Ramos (cell line): ENCODE results near the gene CLEC16A.

ENCODE experiments used
- in situ Hi-C: fragments of 300-500 bp; cut with MboI; formaldehyde crosslinking; loops from one replicate; pipeline ENCODE4 v1.14.3; 2022; ENCODE audit warnings: low sequenced_read_pairs; ENCODE audit not compliant: unreplicated experiment

The CLEC16A gene

DNA sequence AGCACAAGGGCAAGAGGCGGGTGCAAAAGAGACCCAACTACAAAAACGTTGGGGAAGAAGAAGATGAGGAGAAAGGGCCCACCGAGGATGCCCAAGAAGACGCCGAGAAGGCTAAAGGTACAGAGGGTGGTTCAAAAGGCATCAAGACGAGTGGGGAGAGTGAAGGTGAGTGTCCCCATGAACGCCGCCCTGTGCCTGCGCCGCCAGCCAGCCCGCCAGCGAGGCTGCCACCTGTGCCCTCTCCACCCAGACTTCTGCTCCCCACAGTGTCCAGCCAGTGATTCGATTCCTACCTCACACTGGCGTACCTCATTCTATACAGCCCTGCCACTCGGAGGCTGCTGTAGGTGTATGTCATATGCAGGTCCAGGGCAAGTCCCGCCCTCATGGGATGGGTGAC is 58.8 kb downstream of the CLEC16A start:
- in situ Hi-C loops, result no loop called here

DNA sequence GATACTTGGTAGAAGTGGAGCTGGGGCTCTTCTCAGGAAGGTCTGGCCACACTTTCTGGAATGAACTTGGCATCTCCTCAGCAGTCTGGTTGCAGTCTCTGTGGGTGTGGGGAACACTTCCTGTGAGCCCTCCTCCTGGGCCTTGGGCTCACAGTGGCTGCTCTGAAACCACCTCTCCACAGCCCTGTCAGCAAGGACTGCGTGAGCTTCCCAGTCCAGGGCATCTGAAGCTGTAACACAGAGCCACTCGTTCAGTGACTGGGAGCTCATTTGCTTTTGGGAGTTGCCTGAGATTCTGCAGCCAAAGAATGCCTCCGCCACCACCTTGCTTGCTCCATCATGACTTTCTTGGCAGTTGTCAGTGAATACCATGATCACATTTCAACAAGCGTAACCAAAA is 60.0 kb downstream of the CLEC16A start:
- in situ Hi-C loops, result no loop called here

DNA sequence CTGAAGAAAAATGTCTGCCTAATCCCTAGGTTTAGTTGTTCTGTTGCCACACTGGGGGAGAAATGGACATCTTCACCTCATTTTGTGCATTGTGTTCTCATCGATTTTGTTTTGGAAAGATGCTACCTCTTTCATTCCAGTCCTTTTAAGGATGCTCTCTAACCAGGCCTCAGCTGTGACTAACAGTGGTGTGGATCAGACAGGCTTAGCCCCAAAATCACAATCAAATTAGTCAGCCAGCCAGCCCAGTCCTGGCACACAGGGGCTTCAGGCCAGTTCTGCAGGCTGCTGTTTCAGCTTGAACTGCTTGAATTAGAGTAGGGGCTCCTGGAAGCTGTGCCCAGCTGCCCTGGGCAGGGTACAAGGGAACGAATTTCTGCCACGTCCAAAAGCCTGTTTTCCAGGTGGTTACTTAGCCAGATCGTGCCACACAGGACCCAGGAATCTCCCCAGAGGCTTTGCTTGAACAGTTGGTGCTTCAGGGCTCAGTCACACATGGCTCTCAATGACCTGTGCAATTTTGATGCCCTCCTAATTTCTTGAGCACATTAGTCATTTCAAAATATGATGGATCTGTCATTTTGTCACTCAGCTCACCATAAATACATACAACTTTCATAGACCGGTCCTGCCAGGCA is 60.7 kb downstream of the CLEC16A start:
- in situ Hi-C loops, result no loop called here

DNA sequence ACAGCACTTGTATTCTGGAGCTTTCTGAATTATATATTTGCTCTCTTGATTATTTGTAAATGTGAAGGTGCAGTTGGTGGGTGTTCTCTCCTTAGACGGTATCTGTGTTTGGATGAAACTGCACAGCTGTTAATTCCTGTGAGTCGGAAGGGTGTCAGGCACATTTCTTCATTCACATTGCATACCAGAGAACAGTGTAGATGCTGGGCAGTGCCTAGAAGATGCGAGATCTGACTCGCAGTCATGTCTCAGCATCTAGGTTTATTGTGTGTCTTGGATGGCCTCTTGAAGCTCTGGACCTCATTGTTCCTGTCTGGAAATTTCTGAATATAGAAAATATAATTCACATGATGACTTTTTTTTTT is 61.2 kb downstream of the CLEC16A start:
- in situ Hi-C loops, result no loop called here

- in situ Hi-C loops, result no loop called here
These were observed 62.3 kb downstream of the CLEC16A start for GRCh38 chr16:11006656-11007055.

DNA sequence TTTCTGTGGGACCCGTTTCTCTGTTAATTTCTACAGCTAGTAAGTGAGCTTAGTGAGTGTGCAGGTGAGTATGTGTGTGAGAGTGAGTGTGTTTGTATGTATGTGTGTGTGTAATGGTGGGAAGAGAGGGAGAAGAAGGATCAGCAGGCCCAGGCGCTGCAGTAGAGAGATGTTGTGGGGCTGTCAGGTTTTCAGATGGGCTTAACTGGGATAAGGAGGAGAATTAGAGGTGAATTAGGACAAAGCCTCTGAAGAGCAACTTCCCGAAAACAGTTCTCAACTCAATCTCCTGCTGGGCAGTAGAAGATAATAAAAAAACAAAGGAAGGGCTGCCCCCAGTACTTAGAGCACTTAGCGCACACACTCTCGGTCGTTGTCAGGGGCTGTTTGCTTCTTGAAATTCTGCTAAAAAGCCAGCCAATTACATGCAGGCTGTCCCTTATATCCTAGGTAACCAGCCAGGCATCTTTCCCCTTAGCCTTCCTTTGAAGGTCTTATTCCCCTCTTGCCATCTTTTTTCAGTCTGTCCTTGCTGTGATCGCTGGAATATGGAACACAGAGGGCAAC is 63.4 kb downstream of the CLEC16A start:
- in situ Hi-C loops, result no loop called here

GRCh38 chr16:11009027-11009755 is 64.8 kb downstream of the CLEC16A start:
- in situ Hi-C loops, result no loop called here

DNA sequence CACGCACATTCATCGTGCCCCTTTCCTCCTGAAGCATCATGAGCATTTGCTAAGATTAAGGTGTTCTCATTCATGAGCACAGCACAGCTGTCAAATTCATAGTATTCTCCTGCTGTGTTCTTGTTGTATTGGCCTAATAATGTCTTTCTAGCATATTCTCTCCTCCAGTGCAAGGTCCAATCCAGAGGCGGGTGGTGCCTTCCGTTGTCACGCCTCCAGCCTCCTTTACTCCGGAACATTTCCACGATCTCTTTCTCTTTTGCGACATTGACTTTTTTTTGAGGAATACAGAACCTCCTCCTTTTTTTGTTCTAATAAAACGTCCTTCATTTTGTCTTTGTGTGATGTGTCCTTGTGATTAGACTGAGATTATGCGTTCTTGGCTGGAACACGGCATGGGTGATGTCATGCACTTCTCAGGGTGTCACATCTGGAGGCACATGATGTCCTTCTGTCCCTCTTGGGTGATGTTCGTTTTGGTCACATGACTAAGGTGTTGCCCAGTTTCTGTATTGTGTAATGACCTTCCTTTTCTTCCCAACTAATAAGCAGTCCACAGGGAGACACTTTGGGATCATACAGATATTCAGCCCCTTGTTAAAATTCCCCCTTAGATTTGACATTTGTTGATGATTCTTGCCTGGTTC is 66.3 kb downstream of the CLEC16A start:
- in situ Hi-C loops, result no loop called here

GRCh38 chr16:11011326-11011725 is 67.0 kb downstream of the CLEC16A start:
- in situ Hi-C loops, result no loop called here

GRCh38 chr16:11012841-11013240 is 68.5 kb downstream of the CLEC16A start:
- in situ Hi-C loops, result no loop called here

DNA sequence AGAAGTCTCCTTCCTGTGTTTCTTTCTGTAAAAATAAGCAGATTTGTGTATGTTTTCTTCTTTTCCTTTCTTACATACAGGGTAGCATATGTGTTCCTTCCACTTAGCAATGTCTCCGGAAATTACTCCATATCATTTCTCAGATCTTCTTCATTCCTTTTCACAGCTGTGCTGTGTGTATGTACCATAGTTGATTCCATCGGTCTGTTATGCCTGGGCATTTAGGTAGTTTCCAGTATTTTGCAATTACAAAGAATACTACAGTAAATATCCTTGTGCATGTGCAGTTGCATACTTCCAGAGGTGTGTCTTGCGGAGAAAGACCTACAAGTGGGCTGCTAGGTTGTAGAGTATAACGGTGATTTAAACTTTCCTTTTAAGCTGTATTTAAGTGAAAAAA is 69.8 kb downstream of the CLEC16A start:
- in situ Hi-C loops, result no loop called here

DNA sequence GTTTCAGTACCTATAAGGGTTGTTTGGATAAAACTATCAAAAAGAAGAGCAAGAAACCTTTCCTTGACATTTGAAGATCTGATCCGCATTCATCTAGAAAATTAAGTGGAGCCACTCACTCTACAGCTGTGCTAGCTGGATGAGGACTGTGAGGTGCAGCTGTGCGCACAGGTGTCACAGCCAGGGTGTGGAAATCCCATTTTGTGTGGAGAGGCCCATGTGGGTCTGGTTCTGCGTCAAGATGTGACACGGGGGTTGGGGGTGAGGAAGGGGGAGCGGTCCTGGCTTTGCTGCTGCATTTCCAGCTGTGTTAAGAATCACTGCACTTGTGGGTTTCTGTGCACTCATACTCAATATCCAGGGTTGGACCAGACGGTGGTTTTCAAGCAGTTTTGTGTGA is 70.7 kb downstream of the CLEC16A start:
- in situ Hi-C loops, result no loop called here

- in situ Hi-C loops, result no loop called here
These were observed 71.2 kb downstream of the CLEC16A start for GRCh38 chr16:11015607-11016006.

DNA sequence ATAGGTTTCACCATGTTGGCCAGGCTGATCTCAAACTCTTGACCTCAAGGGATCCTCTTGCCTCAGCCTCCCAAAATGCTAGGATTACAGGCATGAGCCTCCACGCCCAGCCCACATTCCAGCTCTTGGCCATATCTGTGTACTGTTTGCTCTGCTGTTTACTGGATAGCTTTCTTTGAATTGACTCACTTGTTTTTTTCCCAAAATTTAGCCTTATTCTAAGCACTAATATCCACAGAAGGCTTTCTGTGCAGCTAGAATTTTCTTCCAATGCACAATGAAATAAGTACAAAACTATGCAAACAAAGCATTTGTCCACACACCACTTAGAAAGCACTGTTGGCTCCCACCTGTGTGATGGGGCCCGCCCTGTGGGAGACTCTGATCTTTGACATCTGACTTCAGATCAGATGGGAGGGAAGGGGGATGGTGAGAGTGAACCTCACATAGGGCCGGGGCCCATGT is 72.2 kb downstream of the CLEC16A start:
- in situ Hi-C loops, result no loop called here

GRCh38 chr16:11016993-11017392 is 72.6 kb downstream of the CLEC16A start:
- in situ Hi-C loops, result no loop called here

GRCh38 chr16:11017499-11017898 is 73.1 kb downstream of the CLEC16A start:
- in situ Hi-C loops, result no loop called here

DNA sequence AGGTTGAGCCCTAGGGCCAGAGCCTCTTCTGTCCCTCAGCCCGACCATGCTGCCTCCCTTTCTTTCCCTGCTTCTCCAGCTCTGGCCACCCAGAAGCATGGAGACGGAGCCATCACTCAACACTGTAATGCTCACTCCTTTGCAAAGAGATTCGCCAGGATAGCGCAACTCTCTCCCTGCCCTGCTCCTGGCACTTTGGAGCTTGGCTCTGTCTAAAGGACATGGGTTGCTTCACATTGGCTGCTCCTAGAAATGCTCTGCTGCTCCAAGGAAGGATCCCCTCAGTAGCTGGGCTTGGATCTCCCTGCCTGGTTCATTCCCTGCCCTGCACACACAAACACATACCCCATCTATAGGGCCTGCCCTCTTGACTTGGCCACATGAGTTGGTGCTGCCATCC is 76.0 kb downstream of the CLEC16A start:
- in situ Hi-C loops, result no loop called here

GRCh38 chr16:11020792-11021551 is 76.6 kb downstream of the CLEC16A start:
- in situ Hi-C loops, result no loop called here

GRCh38 chr16:11022002-11022401 is 77.6 kb downstream of the CLEC16A start:
- in situ Hi-C loops, result no loop called here

DNA sequence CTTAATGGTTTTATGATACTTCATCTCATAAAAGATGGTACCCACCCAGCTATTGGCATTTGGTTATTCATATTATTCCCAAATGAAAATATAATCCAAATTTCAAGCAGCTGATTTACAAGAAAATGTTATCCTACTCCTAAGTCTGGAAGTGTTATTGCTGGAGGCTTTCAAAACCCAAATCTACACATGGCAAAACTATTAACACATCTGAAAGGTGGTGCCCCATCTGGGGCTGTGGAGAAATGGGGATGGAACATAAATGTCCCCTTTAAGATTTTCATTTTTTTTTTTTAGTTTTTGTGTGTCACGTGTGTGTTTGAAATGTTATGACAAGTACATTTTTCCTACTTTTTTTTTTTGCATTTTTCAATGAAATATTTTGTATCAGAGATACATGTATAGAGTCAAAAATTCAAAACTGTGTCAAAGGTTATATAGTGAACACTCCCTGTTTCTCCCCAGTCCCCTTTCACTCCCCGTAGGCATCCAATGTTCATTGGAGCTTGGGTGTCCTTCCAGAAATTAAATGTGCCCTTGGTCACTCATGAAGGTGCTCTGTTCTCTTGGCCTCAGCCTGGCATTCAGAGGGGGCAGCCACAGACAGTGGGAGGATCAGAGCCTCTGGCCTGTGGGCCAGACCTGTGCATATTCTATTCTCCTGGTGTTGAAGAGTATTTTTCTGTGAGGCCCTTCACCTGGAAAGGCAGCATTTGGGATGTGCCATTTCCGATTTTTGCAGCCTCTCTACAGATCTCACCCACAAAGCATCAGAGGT is 79.1 kb downstream of the CLEC16A start:
- in situ Hi-C loops, result no loop called here
